HEK293 (cell line): ENCODE data around the gene CCDC183.

Experiments used
- CTCF ChIA-PET: fragments of 350-600 bp; formaldehyde crosslinking; extraction: SDS; loops from one replicate; lab custom pipeline; 2021; ENCODE audit warnings: antibody characterized with exemption; lab: Yijun Ruan, JAX
- POLR2A ChIA-PET: fragments of 300-600 bp; formaldehyde crosslinking; extraction: SDS; loops from one replicate; lab custom pipeline; 2020; ENCODE audit warnings: antibody characterized with exemption, inconsistent platforms; lab: Yijun Ruan, JAX
- H3K27ac ChIP-seq: fragments of 200-500 bp; sonication (Bioruptor generic); 2 replicates; pipeline ENCODE4 v1.5.1; 2014; ENCODE audit warnings: low read depth, low read length, control low read depth, inconsistent platforms; ENCODE audit errors: extremely low read depth
- H3K36me3 ChIP-seq, 2 experiments: fragments of 200-500 bp in 1 of 2; sonication (Bioruptor generic) in 1 of 2; 1 replicate in 1 of 2; 2 replicates in 1 of 2; pipeline ENCODE4 v1.5.1; 2014 to 2017; ENCODE audit warnings: inconsistent platforms in 2 of 2, low read length in 2 of 2; ENCODE audit not compliant: control insufficient read depth in 2 of 2, insufficient read depth in 1 of 2
- H3K4me1 ChIP-seq: fragments of 200-500 bp; sonication (Bioruptor generic); 2 replicates; pipeline ENCODE4 v1.5.1; 2014; ENCODE audit warnings: mild to moderate bottlenecking, low read length, inconsistent platforms; ENCODE audit not compliant: control insufficient read depth, insufficient read depth
- H3K4me3 ChIP-seq: 2 replicates; pipeline ENCODE4 v1.5.1; 2011; ENCODE audit warnings: low read depth, mild to moderate bottlenecking, control low read depth, low read length, moderate library complexity
- H3K9me3 ChIP-seq: fragments of 200-500 bp; sonication (Bioruptor generic); 2 replicates; pipeline ENCODE4 v1.5.1; 2014; ENCODE audit warnings: low read depth, low read length, inconsistent platforms; ENCODE audit not compliant: control insufficient read depth, insufficient read depth
- GLIS2 ChIP-seq: fragments of 450-650 bp; formaldehyde crosslinking; IDR thresholded peaks from 2 replicates; pipeline ENCODE4 v1.5.1; 2016; ENCODE audit warnings: missing biosample characterization, missing genetic modification characterization
- RBAK ChIP-seq: fragments of 450-650 bp; formaldehyde crosslinking; IDR thresholded peaks from 2 replicates; pipeline ENCODE4 v1.5.1; 2016; ENCODE audit warnings: missing biosample characterization, missing genetic modification characterization
- SP7 ChIP-seq: fragments of 450-650 bp; formaldehyde crosslinking; IDR thresholded peaks from 2 replicates; pipeline ENCODE4 v1.5.1; 2016; ENCODE audit warnings: missing biosample characterization, missing genetic modification characterization
- ZBTB8A ChIP-seq: fragments of 450-650 bp; formaldehyde crosslinking; IDR thresholded peaks from 2 replicates; pipeline ENCODE4 v1.5.1; 2016; ENCODE audit warnings: missing biosample characterization, missing genetic modification characterization
- ZEB2 ChIP-seq: fragments of 450-650 bp; formaldehyde crosslinking; IDR thresholded peaks from 2 replicates; pipeline ENCODE4 v1.5.1; 2016; ENCODE audit warnings: missing biosample characterization, missing genetic modification characterization
- ZNF140 ChIP-seq: fragments of 450-650 bp; formaldehyde crosslinking; IDR thresholded peaks from 2 replicates; pipeline ENCODE4 v1.5.1; 2016; ENCODE audit warnings: missing biosample characterization, missing genetic modification characterization
- ZNF175 ChIP-seq: fragments of 450-650 bp; formaldehyde crosslinking; IDR thresholded peaks from 2 replicates; pipeline ENCODE4 v1.5.1; 2016; ENCODE audit warnings: missing biosample characterization, missing genetic modification characterization
- ZNF223 ChIP-seq: fragments of 450-650 bp; formaldehyde crosslinking; IDR thresholded peaks from 2 replicates; pipeline ENCODE4 v1.5.1; 2016; ENCODE audit warnings: missing biosample characterization, missing genetic modification characterization
- ZNF239 ChIP-seq: fragments of 450-650 bp; formaldehyde crosslinking; IDR thresholded peaks from 2 replicates; pipeline ENCODE4 v1.5.1; 2016; ENCODE audit warnings: missing biosample characterization, missing genetic modification characterization
- ZNF24 ChIP-seq: fragments of 450-650 bp; formaldehyde crosslinking; IDR thresholded peaks from 2 replicates; pipeline ENCODE4 v1.5.1; 2016; ENCODE audit warnings: missing biosample characterization, missing genetic modification characterization
- ZNF266 ChIP-seq: fragments of 450-650 bp; formaldehyde crosslinking; IDR thresholded peaks from 2 replicates; pipeline ENCODE4 v1.5.1; 2016; ENCODE audit warnings: missing biosample characterization, missing genetic modification characterization, low read depth
- ZNF311 ChIP-seq: fragments of 450-650 bp; formaldehyde crosslinking; IDR thresholded peaks from 2 replicates; pipeline ENCODE4 v1.5.1; 2017; ENCODE audit warnings: missing biosample characterization, missing genetic modification characterization, borderline replicate concordance
- ZNF394 ChIP-seq: fragments of 450-650 bp; formaldehyde crosslinking; IDR thresholded peaks from 2 replicates; pipeline ENCODE4 v1.5.1; 2016; ENCODE audit warnings: missing biosample characterization, missing genetic modification characterization, mild to moderate bottlenecking, moderate library complexity, borderline replicate concordance
- ZNF433 ChIP-seq: fragments of 450-650 bp; formaldehyde crosslinking; IDR thresholded peaks from 2 replicates; pipeline ENCODE4 v1.5.1; 2016; ENCODE audit warnings: missing biosample characterization, missing genetic modification characterization, low read depth
- ZNF549 ChIP-seq: fragments of 450-650 bp; IDR thresholded peaks from 2 replicates; pipeline ENCODE4 v1.5.1; 2018; ENCODE audit warnings: missing biosample characterization, missing genetic modification characterization, mild to moderate bottlenecking, inconsistent platforms, moderate library complexity
- ZNF654 ChIP-seq: fragments of 450-650 bp; formaldehyde crosslinking; IDR thresholded peaks from 2 replicates; pipeline ENCODE4 v1.5.1; 2016; ENCODE audit warnings: low read depth, missing biosample characterization, missing genetic modification characterization
- ZNF660 ChIP-seq: fragments of 450-650 bp; IDR thresholded peaks from 2 replicates; pipeline ENCODE4 v1.5.1; 2018; ENCODE audit warnings: missing biosample characterization, mild to moderate bottlenecking, missing genetic modification characterization
- ZNF677 ChIP-seq: fragments of 450-650 bp; IDR thresholded peaks from 2 replicates; pipeline ENCODE4 v1.5.0; 2018; ENCODE audit warnings: missing biosample characterization, mild to moderate bottlenecking, missing genetic modification characterization, moderate library complexity
- ZSCAN30 ChIP-seq: fragments of 450-650 bp; IDR thresholded peaks from 2 replicates; pipeline ENCODE4 v1.5.1; 2018; ENCODE audit warnings: missing biosample characterization, mild to moderate bottlenecking, missing genetic modification characterization, moderate library complexity
- TF ChIP-seq, protein P1 (sequence below): fragments of 450-650 bp; formaldehyde crosslinking; IDR thresholded peaks from 2 replicates; pipeline ENCODE4 v1.5.1; 2016; ENCODE audit warnings: missing biosample characterization, missing genetic modification characterization
- TF ChIP-seq, protein P2 (sequence below): fragments of 450-650 bp; formaldehyde crosslinking; IDR thresholded peaks from 2 replicates; pipeline ENCODE4 v1.5.1; 2016; ENCODE audit warnings: missing biosample characterization, missing genetic modification characterization, low read depth
- TF ChIP-seq, protein P3 (sequence below): fragments of 450-650 bp; IDR thresholded peaks from 2 replicates; pipeline ENCODE4 v1.5.1; 2018; ENCODE audit warnings: missing biosample characterization, missing genetic modification characterization
- TF ChIP-seq, protein P4 (sequence below): fragments of 450-650 bp; formaldehyde crosslinking; IDR thresholded peaks from 2 replicates; pipeline ENCODE4 v1.5.1; 2016; ENCODE audit warnings: missing biosample characterization, missing genetic modification characterization
- TF ChIP-seq, protein P5 (sequence below): fragments of 450-650 bp; formaldehyde crosslinking; IDR thresholded peaks from 2 replicates; pipeline ENCODE4 v1.5.1; 2016; ENCODE audit warnings: missing biosample characterization, missing genetic modification characterization

The CCDC183 gene

DNA sequence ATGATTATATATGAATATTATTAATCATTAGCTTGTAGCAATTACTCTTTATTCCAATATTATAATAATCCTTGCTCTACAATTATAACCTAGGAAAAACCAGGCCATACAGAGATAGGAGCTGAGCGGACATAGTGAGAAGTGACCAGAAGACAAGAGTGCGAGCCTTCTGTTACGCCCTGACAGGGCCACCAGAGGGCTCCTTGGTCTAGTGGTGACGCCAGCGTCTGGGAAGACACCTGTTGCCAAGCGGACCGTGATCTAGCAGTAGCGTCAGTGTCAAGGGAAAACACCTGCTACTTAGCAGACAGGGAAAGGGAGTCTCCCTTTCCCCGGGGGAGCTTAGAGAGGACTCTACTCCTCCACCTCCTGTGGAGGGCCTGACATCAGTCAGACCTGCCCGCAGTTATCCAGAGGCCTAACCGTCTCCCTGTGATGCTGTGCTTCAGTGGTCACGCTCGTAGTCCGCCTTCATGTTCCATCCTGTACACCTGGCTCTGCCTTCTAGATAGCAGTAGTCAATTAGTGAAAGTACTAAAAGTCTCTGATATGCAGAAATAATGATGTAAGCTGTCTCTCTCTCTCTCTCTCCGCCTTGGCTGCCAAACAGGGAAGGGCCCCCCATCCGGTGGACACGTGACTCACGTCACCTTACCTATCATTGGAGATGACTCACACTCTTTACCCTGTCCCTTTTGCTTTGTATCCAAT, 29.6 kb upstream of the CCDC183 start (continued):
- peak; percentile 63 for TF ChIP-seq ZNF654
- TF ChIP-seq ZNF239 (tag by site-specific recombination): 0 out of 2 replicates have a peak, but pooled peaks have one; percentile 29
- peak; percentile 81 for TF ChIP-seq ZBTB8A (tag by site-specific recombination)

DNA sequence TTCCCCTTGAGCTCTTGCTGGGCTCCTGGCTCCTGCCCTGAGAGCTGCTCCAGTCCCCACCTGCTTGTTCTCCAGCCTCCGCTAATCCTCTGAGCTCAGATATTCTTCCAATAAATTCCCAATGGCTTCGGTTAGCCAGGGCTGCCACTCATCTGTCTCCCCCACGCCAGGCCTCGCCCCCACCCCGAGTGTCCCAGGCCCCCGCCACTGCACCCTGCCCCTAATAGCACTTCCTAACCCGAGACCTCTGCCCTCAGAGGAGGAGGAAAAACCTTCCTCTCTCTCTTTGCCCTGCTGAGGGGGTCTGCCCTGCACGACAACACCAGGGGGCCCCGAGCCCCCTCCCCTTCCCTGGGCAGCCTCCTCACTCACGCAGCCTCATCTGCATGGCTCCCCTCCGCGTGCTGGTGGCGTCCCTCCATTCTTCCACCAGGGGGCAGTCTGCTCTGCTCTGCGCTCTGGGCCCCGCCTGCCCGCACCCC, 26.4 kb upstream of the CCDC183 start:
- Histone ChIP-seq H3K9me3 (no peaks in the 10 kb centered on the region), H3K4me3 (no peak overlapping the region), H3K36me3 (no peaks in the 10 kb centered on the region), H3K4me1 (no peaks in the 10 kb centered on the region), H3K27ac (no peak overlapping the region)
- ChIA-PET CTCF (interaction anchor here (0.6 to 4.7 kb wide), 7 partner anchors 10 to 1286 kb away, joined by 3 to 79 read pairs (median 4); partner anchors contain the start of gene LCN8), POLR2A (no interaction called here)
- TF ChIP-seq RBAK (tag by site-specific recombination) (no peak), ZNF175 (tag by site-specific recombination) (no peak), ZNF311 (no peak), ZNF140 (tag by site-specific recombination) (no peak), ZNF660 (tag by site-specific recombination) (no peak), ZNF24 (tag by site-specific recombination) (no peak), ZNF433 (tag by site-specific recombination) (no peak), ZNF549 (tag by site-specific recombination) (no peak), ZEB2 (tag by site-specific recombination) (no peak), ZNF394 (peak; percentile 84; the same call in 1 of the 2 replicates), ZNF223 (tag by site-specific recombination) (0 out of 2 replicates have a peak, but pooled peaks have one; percentile 11), SP7 (tag by site-specific recombination) (0 out of 2 replicates have a peak, but pooled peaks have one; percentile 35), GLIS2 (tag by site-specific recombination) (peak; percentile 59), ZNF677 (tag by site-specific recombination) (no peak), ZNF266 (tag by site-specific recombination) (no peak), ZSCAN30 (peak; percentile 20; the same call in 1 of the 2 replicates)
- TF ChIP-seq, protein P1, sequence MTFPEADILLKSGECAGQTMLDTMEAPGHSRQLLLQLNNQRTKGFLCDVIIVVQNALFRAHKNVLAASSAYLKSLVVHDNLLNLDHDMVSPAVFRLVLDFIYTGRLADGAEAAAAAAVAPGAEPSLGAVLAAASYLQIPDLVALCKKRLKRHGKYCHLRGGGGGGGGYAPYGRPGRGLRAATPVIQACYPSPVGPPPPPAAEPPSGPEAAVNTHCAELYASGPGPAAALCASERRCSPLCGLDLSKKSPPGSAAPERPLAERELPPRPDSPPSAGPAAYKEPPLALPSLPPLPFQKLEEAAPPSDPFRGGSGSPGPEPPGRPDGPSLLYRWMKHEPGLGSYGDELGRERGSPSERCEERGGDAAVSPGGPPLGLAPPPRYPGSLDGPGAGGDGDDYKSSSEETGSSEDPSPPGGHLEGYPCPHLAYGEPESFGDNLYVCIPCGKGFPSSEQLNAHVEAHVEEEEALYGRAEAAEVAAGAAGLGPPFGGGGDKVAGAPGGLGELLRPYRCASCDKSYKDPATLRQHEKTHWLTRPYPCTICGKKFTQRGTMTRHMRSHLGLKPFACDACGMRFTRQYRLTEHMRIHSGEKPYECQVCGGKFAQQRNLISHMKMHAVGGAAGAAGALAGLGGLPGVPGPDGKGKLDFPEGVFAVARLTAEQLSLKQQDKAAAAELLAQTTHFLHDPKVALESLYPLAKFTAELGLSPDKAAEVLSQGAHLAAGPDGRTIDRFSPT (tag by site-specific recombination): no peak
- TF ChIP-seq, protein P2, sequence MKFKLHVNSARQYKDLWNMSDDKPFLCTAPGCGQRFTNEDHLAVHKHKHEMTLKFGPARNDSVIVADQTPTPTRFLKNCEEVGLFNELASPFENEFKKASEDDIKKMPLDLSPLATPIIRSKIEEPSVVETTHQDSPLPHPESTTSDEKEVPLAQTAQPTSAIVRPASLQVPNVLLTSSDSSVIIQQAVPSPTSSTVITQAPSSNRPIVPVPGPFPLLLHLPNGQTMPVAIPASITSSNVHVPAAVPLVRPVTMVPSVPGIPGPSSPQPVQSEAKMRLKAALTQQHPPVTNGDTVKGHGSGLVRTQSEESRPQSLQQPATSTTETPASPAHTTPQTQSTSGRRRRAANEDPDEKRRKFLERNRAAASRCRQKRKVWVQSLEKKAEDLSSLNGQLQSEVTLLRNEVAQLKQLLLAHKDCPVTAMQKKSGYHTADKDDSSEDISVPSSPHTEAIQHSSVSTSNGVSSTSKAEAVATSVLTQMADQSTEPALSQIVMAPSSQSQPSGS (tag by site-specific recombination): no peak
- TF ChIP-seq, protein P3, sequence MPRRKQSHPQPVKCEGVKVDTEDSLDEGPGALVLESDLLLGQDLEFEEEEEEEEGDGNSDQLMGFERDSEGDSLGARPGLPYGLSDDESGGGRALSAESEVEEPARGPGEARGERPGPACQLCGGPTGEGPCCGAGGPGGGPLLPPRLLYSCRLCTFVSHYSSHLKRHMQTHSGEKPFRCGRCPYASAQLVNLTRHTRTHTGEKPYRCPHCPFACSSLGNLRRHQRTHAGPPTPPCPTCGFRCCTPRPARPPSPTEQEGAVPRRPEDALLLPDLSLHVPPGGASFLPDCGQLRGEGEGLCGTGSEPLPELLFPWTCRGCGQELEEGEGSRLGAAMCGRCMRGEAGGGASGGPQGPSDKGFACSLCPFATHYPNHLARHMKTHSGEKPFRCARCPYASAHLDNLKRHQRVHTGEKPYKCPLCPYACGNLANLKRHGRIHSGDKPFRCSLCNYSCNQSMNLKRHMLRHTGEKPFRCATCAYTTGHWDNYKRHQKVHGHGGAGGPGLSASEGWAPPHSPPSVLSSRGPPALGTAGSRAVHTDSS (tag by site-specific recombination): no peak
- TF ChIP-seq, protein P4, sequence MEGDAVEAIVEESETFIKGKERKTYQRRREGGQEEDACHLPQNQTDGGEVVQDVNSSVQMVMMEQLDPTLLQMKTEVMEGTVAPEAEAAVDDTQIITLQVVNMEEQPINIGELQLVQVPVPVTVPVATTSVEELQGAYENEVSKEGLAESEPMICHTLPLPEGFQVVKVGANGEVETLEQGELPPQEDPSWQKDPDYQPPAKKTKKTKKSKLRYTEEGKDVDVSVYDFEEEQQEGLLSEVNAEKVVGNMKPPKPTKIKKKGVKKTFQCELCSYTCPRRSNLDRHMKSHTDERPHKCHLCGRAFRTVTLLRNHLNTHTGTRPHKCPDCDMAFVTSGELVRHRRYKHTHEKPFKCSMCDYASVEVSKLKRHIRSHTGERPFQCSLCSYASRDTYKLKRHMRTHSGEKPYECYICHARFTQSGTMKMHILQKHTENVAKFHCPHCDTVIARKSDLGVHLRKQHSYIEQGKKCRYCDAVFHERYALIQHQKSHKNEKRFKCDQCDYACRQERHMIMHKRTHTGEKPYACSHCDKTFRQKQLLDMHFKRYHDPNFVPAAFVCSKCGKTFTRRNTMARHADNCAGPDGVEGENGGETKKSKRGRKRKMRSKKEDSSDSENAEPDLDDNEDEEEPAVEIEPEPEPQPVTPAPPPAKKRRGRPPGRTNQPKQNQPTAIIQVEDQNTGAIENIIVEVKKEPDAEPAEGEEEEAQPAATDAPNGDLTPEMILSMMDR: peak; percentile 59
- TF ChIP-seq, protein P5, sequence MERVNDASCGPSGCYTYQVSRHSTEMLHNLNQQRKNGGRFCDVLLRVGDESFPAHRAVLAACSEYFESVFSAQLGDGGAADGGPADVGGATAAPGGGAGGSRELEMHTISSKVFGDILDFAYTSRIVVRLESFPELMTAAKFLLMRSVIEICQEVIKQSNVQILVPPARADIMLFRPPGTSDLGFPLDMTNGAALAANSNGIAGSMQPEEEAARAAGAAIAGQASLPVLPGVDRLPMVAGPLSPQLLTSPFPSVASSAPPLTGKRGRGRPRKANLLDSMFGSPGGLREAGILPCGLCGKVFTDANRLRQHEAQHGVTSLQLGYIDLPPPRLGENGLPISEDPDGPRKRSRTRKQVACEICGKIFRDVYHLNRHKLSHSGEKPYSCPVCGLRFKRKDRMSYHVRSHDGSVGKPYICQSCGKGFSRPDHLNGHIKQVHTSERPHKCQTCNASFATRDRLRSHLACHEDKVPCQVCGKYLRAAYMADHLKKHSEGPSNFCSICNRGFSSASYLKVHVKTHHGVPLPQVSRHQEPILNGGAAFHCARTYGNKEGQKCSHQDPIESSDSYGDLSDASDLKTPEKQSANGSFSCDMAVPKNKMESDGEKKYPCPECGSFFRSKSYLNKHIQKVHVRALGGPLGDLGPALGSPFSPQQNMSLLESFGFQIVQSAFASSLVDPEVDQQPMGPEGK (tag by site-specific recombination): peak; percentile 62
